ENCODE measurements around the gene ADAM23.

The ADAM23 gene

GRCh38 chr2:206665251-206665650, 221.9 kb downstream of the ADAM23 start:
- no peak for DNase-seq

Data from fibroblast of upper back skin (primary cell).